Measurements from ENCODE around the gene ADGRG1. TPM values are rescaled to one million over a fixed set of nuclear protein-coding genes. Genes with fewer than 3 reads are reported as not detected.

ADGRG1 gene
- total RNA-seq, 2 experiments from 2014 or later: not detected

GRCh38 chr16:57585051-57585687, 43.3 kb upstream of the ADGRG1 start:
- Histone ChIP-seq H3K79me2 (ENCODE audit: insufficient read depth, low read depth, low read length) (no peaks in the 10 kb centered on the region), H3K4me1 (ENCODE audit: insufficient read depth, low read length, poor library complexity, severe bottlenecking) (no peaks in the 10 kb centered on the region), H3K9me2 (ENCODE audit: insufficient read depth, low read length) (no peaks in the 10 kb centered on the region), H3K27ac (ENCODE audit: low read depth, low read length, poor library complexity, severe bottlenecking) (no peak overlapping the region), H3K4me3 (ENCODE audit: low read depth, low read length, poor library complexity, severe bottlenecking) (no peak overlapping the region), H3K36me3 (ENCODE audit: insufficient read depth, low read length) (no peaks in the 10 kb centered on the region), H3K4me2 (ENCODE audit: low read length) (no peak overlapping the region), H4K20me1 (ENCODE audit: insufficient read depth, low read length) (no peaks in the 10 kb centered on the region; the same call in 1 of the 2 replicates), H2AFZ (ENCODE audit: low read length) (no peak overlapping the region), H3K9me3 (ENCODE audit: low read length) (no peaks in the 10 kb centered on the region)
- no peak for TF ChIP-seq EZH2phosphoT487 (IDR thresholded peaks at IDR 0.05; ENCODE audit: borderline replicate concordance, low read depth, low read length)
- no peak for TF ChIP-seq CTCF (conservative IDR thresholded peaks at IDR 0.05; ENCODE audit: low read length)
- no peak for DNase-seq (ENCODE audit: low spot score)
- ChIA-PET CTCF (ENCODE audit: unreplicated experiment) (no interaction called here), POLR2A (interaction anchor here (0.5 kb wide), 1 partner anchor 429 kb away, joined by 3 read pairs; no protein-coding TSS in a partner anchor)
- BruUV-seq (replicated peaks): no TSS peak
- intact Hi-C loops (cut with micrococcal nuclease; ENCODE audit: unreplicated experiment): no loop called here

- TF ChIP-seq EZH2phosphoT487 (IDR thresholded peaks at IDR 0.05; ENCODE audit: borderline replicate concordance, low read depth, low read length) (no peak), CTCF (conservative IDR thresholded peaks at IDR 0.05; ENCODE audit: low read length) (no peak)
- no peak overlapping the region for H3K4me3 ChIP-seq (ENCODE audit: low read depth, low read length, poor library complexity, severe bottlenecking)
- H3K36me3 ChIP-seq (ENCODE audit: insufficient read depth, low read length): no peaks in the 10 kb centered on the region
- no peaks in the 10 kb centered on the region for H3K79me2 ChIP-seq (ENCODE audit: insufficient read depth, low read depth, low read length)
- intact Hi-C loops (cut with micrococcal nuclease; ENCODE audit: unreplicated experiment): no loop called here
- ChIA-PET CTCF (ENCODE audit: unreplicated experiment) (no interaction called here), POLR2A (interaction anchor here (0.6 to 0.9 kb wide), 2 partner anchors 332 to 618 kb away, joined by 3 to 6 read pairs; no protein-coding TSS in a partner anchor)
- H3K9me2 ChIP-seq (ENCODE audit: insufficient read depth, low read length): no peaks in the 10 kb centered on the region
- H3K4me2 ChIP-seq (ENCODE audit: low read length): no peak overlapping the region
- no peak overlapping the region for H2AFZ ChIP-seq (ENCODE audit: low read length)
- no peaks in the 10 kb centered on the region; the same call in 1 of the 2 replicates for H4K20me1 ChIP-seq (ENCODE audit: insufficient read depth, low read length)
- no peaks in the 10 kb centered on the region for H3K9me3 ChIP-seq (ENCODE audit: low read length)
- DNase-seq (ENCODE audit: low spot score): no peak
- BruUV-seq (replicated peaks): no TSS peak
- H3K27ac ChIP-seq (ENCODE audit: low read depth, low read length, poor library complexity, severe bottlenecking): no peak overlapping the region
- no peaks in the 10 kb centered on the region for H3K4me1 ChIP-seq (ENCODE audit: insufficient read depth, low read length, poor library complexity, severe bottlenecking)
Measured at GRCh38 chr16:57588831-57589230, 39.6 kb upstream of the ADGRG1 start.

- no TSS peak for BruUV-seq (replicated peaks)
- H3K27ac ChIP-seq (ENCODE audit: low read depth, low read length, poor library complexity, severe bottlenecking): no peak overlapping the region
- POLR2A ChIA-PET: interaction anchor here (0.9 kb wide), 1 partner anchor 619 kb away, joined by 3 read pairs; no protein-coding TSS in a partner anchor
- intact Hi-C loops (cut with micrococcal nuclease; ENCODE audit: unreplicated experiment): no loop called here
- no peaks in the 10 kb centered on the region for H3K9me2 ChIP-seq (ENCODE audit: insufficient read depth, low read length)
- no peak overlapping the region for H2AFZ ChIP-seq (ENCODE audit: low read length)
- H3K79me2 ChIP-seq (ENCODE audit: insufficient read depth, low read depth, low read length): no peaks in the 10 kb centered on the region
- H3K36me3 ChIP-seq (ENCODE audit: insufficient read depth, low read length): no peaks in the 10 kb centered on the region
- no peak overlapping the region for H3K4me2 ChIP-seq (ENCODE audit: low read length)
- H3K9me3 ChIP-seq (ENCODE audit: low read length): no peaks in the 10 kb centered on the region
- H4K20me1 ChIP-seq (ENCODE audit: insufficient read depth, low read length): no peaks in the 10 kb centered on the region; the same call in 1 of the 2 replicates
- no peak for DNase-seq (ENCODE audit: low spot score)
- H3K4me3 ChIP-seq (ENCODE audit: low read depth, low read length, poor library complexity, severe bottlenecking): no peak overlapping the region
- CTCF ChIA-PET (ENCODE audit: unreplicated experiment): no interaction called here
- TF ChIP-seq EZH2phosphoT487 (IDR thresholded peaks at IDR 0.05; ENCODE audit: borderline replicate concordance, low read depth, low read length) (no peak), CTCF (conservative IDR thresholded peaks at IDR 0.05; ENCODE audit: low read length) (no peak)
- H3K4me1 ChIP-seq (ENCODE audit: insufficient read depth, low read length, poor library complexity, severe bottlenecking): no peaks in the 10 kb centered on the region
Measured at GRCh38 chr16:57589374-57589773, 39.1 kb upstream of the ADGRG1 start.

Measured in OCI-LY7 (cell line).